ENCODE results near the gene WNK2. TPM values are rescaled to one million over a fixed set of nuclear protein-coding genes. Genes with fewer than 3 reads are reported as not detected.

Gene WNK2
- total RNA-seq, 1 donor from 2014 or later: 1.0 TPM

GRCh38 chr9:93191354-93191660, 7.4 kb downstream of the WNK2 start:
- no peak for TF ChIP-seq CTCF (conservative IDR thresholded peaks at IDR 0.05; ENCODE audit: low read depth, low read length)
- no peak overlapping the region for H3K4me3 ChIP-seq (ENCODE audit: low read depth, low read length)
- DNase-seq (ENCODE audit: low read depth): no peak

- H3K4me3 ChIP-seq (ENCODE audit: low read depth, low read length): no peak overlapping the region
- DNase-seq (ENCODE audit: low read depth): no peak
- TF ChIP-seq CTCF (conservative IDR thresholded peaks at IDR 0.05; ENCODE audit: low read depth, low read length): no peak
These were observed 8.9 kb downstream of the WNK2 start for GRCh38 chr9:93192721-93193387.

- H3K4me3 ChIP-seq (ENCODE audit: low read depth, low read length): no peak overlapping the region
- no peak for DNase-seq (ENCODE audit: low read depth)
- no peak for TF ChIP-seq CTCF (conservative IDR thresholded peaks at IDR 0.05; ENCODE audit: low read depth, low read length)
These were observed 9.7 kb downstream of the WNK2 start for GRCh38 chr9:93193388-93194220.

GRCh38 chr9:93194221-93194625, 10.3 kb downstream of the WNK2 start:
- DNase-seq (ENCODE audit: low read depth): no peak
- H3K4me3 ChIP-seq (ENCODE audit: low read depth, low read length): no peak overlapping the region
- no peak for TF ChIP-seq CTCF (conservative IDR thresholded peaks at IDR 0.05; ENCODE audit: low read depth, low read length)

DNA sequence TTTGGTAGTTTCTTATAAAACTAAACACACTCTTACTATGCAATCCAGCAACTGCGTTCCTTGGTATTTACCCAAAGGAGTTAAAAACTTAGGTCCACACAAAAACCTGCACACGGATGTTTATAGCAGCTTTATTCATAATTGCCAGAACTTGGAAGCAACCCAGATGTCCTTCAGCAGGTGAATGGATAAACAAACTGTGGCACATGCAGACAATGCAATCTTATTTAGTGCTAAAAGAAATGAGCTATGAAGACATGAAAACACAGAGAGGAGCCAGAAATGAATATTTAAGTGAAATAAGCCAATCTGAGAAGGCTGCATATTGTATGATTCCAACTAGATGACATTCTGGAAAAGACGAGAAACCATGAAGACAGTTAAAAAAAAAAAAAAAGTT, 10.7 kb downstream of the WNK2 start:
- no peak overlapping the region for H3K4me3 ChIP-seq (ENCODE audit: low read depth, low read length)
- no peak for DNase-seq (ENCODE audit: low read depth)
- no peak for TF ChIP-seq CTCF (conservative IDR thresholded peaks at IDR 0.05; ENCODE audit: low read depth, low read length)

DNA sequence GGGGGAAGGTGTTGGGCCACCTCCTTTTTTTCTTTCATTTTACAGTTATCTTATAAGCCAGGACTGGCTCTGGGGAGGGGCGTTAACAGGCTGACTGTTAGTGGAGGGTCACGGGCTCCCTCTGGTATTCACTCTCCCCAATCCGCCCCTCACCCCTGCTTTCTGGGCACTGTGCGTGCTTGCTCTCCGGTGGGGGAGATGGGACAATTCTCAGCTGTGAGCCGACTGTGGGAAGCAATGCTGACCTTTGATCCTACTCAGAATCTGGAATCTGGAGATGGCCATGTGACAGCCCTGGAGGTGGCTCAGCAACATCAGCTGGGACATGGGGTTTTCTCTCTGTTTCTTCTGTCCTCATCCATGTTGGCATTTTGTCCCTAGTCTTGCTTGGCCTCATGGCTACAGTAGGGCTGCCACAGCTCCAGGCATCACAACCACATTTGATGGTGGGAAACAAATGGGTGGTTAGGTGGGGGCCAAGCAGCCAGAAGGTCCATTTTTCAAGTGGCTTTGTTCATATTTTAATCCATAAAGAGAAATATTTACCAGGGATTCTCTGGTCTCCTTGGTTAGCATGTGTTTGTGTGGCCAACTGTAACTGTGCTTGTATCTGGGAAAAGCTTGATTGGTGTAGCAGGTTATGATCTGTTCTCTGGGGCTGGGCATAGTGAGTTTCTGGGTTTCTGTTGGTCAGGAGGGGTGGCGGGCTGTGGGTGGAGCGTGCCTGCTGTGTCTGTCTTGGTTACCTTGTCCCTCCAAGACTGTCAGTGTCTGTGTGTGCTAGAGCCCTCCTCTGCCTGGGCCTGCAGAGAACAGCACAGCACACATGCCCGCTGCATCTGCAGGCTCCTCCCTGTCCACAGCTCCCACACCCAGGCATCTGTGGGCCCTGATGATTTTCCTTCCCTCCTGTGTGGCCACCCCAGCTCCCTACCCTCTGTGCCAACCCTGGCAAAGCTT, 12.4 kb downstream of the WNK2 start:
- no peak for DNase-seq (ENCODE audit: low read depth)
- TF ChIP-seq CTCF (conservative IDR thresholded peaks at IDR 0.05; ENCODE audit: low read depth, low read length): no peak
- H3K4me3 ChIP-seq (ENCODE audit: low read depth, low read length): no peak overlapping the region
